Measurements from ENCODE around the gene KRT79.

The KRT79 gene

GRCh38 chr12:52838609-52839435, 4.7 kb upstream of the KRT79 start:
- DNase-seq (ENCODE audit: low read depth): no peak
- no peak for TF ChIP-seq CTCF (conservative IDR thresholded peaks at IDR 0.05; ENCODE audit: control insufficient read depth, insufficient read depth, low read depth, low read length)
- H3K4me3 ChIP-seq (ENCODE audit: control insufficient read depth, low read depth, low read length): no peak overlapping the region

GRCh38 chr12:52837781-52838608, 3.9 kb upstream of the KRT79 start:
- no peak overlapping the region for H3K4me3 ChIP-seq (ENCODE audit: control insufficient read depth, low read depth, low read length)
- peak; percentile 34 for DNase-seq (ENCODE audit: low read depth)
- TF ChIP-seq CTCF (conservative IDR thresholded peaks at IDR 0.05; ENCODE audit: control insufficient read depth, insufficient read depth, low read depth, low read length): no peak

GRCh38 chr12:52837413-52837741, 3.3 kb upstream of the KRT79 start:
- TF ChIP-seq CTCF (conservative IDR thresholded peaks at IDR 0.05; ENCODE audit: control insufficient read depth, insufficient read depth, low read depth, low read length): no peak
- no peak overlapping the region for H3K4me3 ChIP-seq (ENCODE audit: control insufficient read depth, low read depth, low read length)
- DNase-seq (ENCODE audit: low read depth): peak; percentile 84

GRCh38 chr12:52836491-52837412, 2.6 kb upstream of the KRT79 start:
- no peak for DNase-seq (ENCODE audit: low read depth)
- no peak overlapping the region for H3K4me3 ChIP-seq (ENCODE audit: control insufficient read depth, low read depth, low read length)
- no peak for TF ChIP-seq CTCF (conservative IDR thresholded peaks at IDR 0.05; ENCODE audit: control insufficient read depth, insufficient read depth, low read depth, low read length)

GRCh38 chr12:52836042-52836466, 1.9 kb upstream of the KRT79 start:
- peak; percentile 69 for DNase-seq (ENCODE audit: low read depth)
- H3K4me3 ChIP-seq (ENCODE audit: control insufficient read depth, low read depth, low read length): no peak overlapping the region
- TF ChIP-seq CTCF (conservative IDR thresholded peaks at IDR 0.05; ENCODE audit: control insufficient read depth, insufficient read depth, low read depth, low read length): no peak
